Neural crest cell (in vitro differentiated cells): ENCODE results near the gene SNRNP70. TPM values are rescaled to one million over a fixed set of nuclear protein-coding genes. Genes with fewer than 3 reads are reported as not detected.

Source experiments
- DNase-seq: peaks from one replicate; pipeline ENCODE4 v3.0.0; 2021; ENCODE audit warnings: low read depth, mixed read lengths, low spot score
- H3K27ac Mint-ChIP-seq: one replicate; pipeline ENCODE4 v1.8.0; 2021; ENCODE audit warnings: mild to moderate bottlenecking, mixed read lengths; ENCODE audit not compliant: unreplicated experiment
- H3K27me3 Mint-ChIP-seq: 2 replicates; pipeline ENCODE4 v1.8.0; 2021; ENCODE audit warnings: low read depth, mild to moderate bottlenecking, mixed read lengths
- H3K36me3 Mint-ChIP-seq: 2 replicates; pipeline ENCODE4 v1.8.0; 2021; ENCODE audit warnings: low read depth, mild to moderate bottlenecking, mixed read lengths
- H3K4me1 Mint-ChIP-seq: 2 replicates; pipeline ENCODE4 v1.8.0; 2021; ENCODE audit warnings: mixed read lengths
- H3K4me3 Mint-ChIP-seq: one replicate; pipeline ENCODE4 v1.8.0; 2021; ENCODE audit warnings: mild to moderate bottlenecking, mixed read lengths
- H3K9me3 Mint-ChIP-seq: 2 replicates; pipeline ENCODE4 v1.8.0; 2021; ENCODE audit warnings: mixed read lengths
- total RNA-seq: library from RNA; stranded (reverse); gene quantifications from 2 replicates; pipeline ENCODE4 v1.2.1, GENCODE V29; 2021
- TF ChIP-seq, protein P1 (sequence below): fragments of 200-600 bp; sonication (generic); conservative IDR thresholded peaks from 2 replicates; pipeline ENCODE4 v1.5.0; 2021; ENCODE audit warnings: antibody characterized with exemption, mild to moderate bottlenecking

SNRNP70 gene
- total RNA-seq, 1 donor from 2014 or later = 303 TPM

DNA sequence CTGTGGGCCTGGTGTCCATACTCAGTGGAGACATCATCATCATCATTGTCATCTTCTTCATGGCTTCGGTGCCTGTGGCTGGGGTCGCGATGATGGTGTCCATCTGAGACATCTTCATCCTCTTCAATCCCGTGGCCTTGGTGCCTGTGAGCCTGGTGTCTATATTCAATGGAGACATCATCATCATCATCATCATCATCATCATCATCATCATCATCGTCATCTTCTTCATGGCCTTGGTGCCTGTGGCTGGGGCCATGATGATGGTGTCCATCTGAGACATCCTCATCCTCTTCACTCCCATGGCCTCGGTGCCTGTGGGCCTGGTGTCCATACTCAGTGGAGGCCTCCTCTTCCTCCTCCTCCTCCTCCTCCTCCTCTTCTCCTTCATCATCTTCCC lies 69.0 kb downstream of the SNRNP70 start:
- DNase-seq = no peak
- TF ChIP-seq, protein P1, sequence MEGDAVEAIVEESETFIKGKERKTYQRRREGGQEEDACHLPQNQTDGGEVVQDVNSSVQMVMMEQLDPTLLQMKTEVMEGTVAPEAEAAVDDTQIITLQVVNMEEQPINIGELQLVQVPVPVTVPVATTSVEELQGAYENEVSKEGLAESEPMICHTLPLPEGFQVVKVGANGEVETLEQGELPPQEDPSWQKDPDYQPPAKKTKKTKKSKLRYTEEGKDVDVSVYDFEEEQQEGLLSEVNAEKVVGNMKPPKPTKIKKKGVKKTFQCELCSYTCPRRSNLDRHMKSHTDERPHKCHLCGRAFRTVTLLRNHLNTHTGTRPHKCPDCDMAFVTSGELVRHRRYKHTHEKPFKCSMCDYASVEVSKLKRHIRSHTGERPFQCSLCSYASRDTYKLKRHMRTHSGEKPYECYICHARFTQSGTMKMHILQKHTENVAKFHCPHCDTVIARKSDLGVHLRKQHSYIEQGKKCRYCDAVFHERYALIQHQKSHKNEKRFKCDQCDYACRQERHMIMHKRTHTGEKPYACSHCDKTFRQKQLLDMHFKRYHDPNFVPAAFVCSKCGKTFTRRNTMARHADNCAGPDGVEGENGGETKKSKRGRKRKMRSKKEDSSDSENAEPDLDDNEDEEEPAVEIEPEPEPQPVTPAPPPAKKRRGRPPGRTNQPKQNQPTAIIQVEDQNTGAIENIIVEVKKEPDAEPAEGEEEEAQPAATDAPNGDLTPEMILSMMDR = no peak
- Mint-ChIP-seq H3K36me3 (no peaks in the 10 kb centered on the region), H3K27me3 (peaks cover 32% of the 10 kb centered on the region), H3K4me1 (peaks cover 36% of the 10 kb centered on the region), H3K27ac (no peak overlapping the region), H3K9me3 (peaks cover 9% of the 10 kb centered on the region), H3K4me3 (peak overlapping the region; percentile 50)

DNA sequence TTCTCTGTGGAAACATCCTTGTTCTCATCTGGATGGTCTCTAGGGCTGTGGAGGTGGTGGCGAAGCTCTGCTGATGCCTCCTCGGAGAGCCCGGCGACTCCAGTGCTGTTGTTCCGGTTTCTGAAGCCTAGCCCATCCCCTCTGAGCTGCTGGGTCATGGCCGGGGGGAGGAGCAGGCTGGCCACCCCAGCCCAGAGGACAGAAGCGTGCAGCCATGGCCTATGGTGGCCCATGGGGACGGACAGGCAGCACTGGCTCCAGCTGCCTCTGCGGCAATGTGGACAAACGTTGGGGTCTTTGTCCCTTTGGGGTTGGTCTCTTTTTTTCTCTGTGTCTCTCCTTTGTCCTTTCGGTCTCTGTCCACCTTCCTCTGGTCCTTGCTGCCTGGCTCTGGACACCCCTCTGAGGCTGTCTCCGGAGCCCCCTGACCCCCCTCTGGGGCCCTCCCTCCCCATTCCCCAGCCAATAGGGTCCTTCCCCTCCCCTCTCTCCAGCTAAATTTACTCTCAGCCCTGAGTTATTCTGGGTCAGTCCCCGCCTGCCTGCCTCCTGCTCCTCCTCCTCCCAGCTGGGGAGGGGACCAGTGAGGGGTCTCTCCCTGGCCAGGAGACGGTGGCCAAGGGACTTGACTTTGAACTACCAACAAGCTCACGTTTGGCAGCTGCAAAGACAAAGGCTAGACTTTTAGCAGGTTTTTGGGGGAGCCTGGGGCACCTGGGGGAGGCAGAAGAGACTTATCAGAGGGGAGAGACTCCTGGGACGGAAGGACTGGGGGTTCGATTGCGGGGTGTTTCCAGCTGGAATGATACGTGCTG lies 70.0 kb downstream of the SNRNP70 start, which contains the start of gene HRC:
TSS of gene HRC (minus strand) at position 392 of the 815 bp plus-strand sequence. CDS start at position 233, 159 bp downstream.
- Mint-ChIP-seq H3K27ac (no peak within 1 kb of the TSS), H3K27me3 (peaks cover 29% of the 10 kb centered on the region)
- DNase-seq = no peak

DNA sequence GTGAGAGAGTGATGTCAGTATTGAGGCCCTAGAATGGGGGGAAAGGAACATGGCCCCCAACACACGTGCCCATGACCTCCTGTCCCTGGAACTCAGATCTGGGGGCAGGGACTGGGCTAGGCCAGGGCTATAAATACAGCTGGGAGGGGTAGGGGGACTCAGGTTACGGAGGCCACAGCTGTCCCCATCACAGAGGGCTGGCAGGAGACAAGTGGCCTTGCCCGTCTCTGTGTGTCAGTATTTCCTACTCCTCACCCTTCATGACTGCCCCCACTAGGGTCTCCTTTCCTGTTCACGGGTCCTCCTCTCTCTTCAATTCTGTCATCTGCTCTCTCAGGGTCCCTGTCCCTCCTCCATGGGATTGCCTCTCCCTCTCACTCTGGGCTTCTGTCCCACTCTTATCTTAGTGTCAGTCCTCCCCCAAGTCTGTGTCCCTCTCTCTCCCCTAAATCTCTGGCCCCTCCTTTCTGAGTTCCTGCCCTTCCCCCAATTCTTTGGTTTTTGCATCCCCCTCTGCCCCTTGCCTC lies 70.6 kb downstream of the SNRNP70 start:
- DNase-seq = no peak
- Mint-ChIP-seq H3K4me3 (peak overlapping the region; percentile 75), H3K36me3 (no peaks in the 10 kb centered on the region), H3K4me1 (peaks cover 25% of the 10 kb centered on the region), H3K27me3 (peaks cover 29% of the 10 kb centered on the region), H3K27ac (no peak overlapping the region), H3K9me3 (peaks cover 9% of the 10 kb centered on the region)
- TF ChIP-seq, protein P1 = no peak

More for the DNA sequence above, 70.0 kb downstream of the SNRNP70 start, which contains the start of gene HRC:
- Mint-ChIP-seq H3K9me3 (peaks cover 9% of the 10 kb centered on the region), H3K36me3 (no peaks in the 10 kb centered on the region), H3K4me1 (peaks cover 26% of the 10 kb centered on the region), H3K4me3 (peak within 1 kb of the TSS; percentile 75)
- TF ChIP-seq, protein P1 = no peak

DNA sequence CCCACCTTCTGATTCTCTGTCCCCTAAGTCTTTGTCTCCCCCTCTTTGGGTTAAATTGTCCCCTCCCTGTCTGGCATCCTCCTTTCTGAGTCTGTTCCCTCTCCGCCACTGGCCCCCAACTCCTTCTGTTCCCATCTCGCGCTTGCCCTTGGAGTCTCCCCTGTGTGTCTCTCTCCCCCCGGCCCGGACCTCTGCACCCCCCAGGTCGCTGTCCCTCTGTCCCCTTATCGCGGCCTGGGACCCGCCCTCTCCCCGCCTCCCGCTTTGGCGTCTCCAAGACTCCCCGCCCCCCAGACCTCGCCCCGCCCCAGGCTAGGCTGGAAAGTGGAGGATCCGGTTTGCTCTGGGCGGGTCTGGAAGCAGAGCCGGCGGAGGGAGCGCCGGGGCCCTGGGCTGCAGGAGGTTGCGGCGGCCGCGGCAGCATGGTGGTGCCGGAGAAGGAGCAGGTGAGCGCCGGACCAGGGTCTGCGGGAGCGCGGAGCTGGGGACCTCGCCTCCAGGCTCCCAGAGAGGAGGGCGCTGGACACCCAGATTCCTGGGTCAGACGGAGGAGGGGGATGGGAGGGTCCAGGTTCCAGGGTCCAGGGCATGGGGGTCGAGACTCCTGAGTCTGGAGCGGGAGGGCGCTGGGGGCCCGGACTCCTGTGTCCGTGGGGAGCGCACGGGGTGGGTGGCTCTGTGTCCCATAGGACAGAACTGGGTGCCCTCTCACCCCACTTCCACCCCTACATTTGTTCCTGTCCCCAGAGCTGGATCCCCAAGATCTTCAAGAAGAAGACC lies 72.4 kb downstream of the SNRNP70 start, which contains the start of gene TRPM4:
TSS of gene TRPM4 (plus strand) at position 348 of the 780 bp plus-strand sequence. CDS start at position 423, 75 bp downstream.
- peaks cover 9% of the 10 kb centered on the region for H3K9me3 Mint-ChIP-seq
- H3K4me1 Mint-ChIP-seq = peaks cover 20% of the 10 kb centered on the region
- H3K27ac Mint-ChIP-seq = no peak within 1 kb of the TSS
- TF ChIP-seq, protein P1 = no peak
- H3K36me3 Mint-ChIP-seq = no peaks in the 10 kb centered on the region
- peak; percentile 81 for DNase-seq
- peaks cover 23% of the 10 kb centered on the region for H3K27me3 Mint-ChIP-seq
- peak within 1 kb of the TSS; percentile 73 for H3K4me3 Mint-ChIP-seq

Other genes starting within 250 kb of the SNRNP70 start
- 4.2 and 6.6 TPM in 2 replicates for gene HSD17B14, start 249.0 kb upstream of the SNRNP70 start, total RNA-seq
- gene PLEKHA4, start 216.8 kb upstream of the SNRNP70 start, total RNA-seq = 38.1 and 41.8 TPM in 2 replicates
- gene PPP1R15A, start 213.0 kb upstream of the SNRNP70 start, total RNA-seq = 27.5 and 27.8 TPM in 2 replicates
- gene TULP2, start 186.7 kb upstream of the SNRNP70 start, total RNA-seq = not detected in 2 replicates
- gene NUCB1, start 185.1 kb upstream of the SNRNP70 start, total RNA-seq = 102 and 108 TPM in 2 replicates
- 0.47 and 0.82 TPM in 2 replicates for gene DHDH, start 151.8 kb upstream of the SNRNP70 start, total RNA-seq
- 150 and 171 TPM in 2 replicates for gene BAX, start 130.6 kb upstream of the SNRNP70 start, total RNA-seq
- gene FTL, start 120.1 kb upstream of the SNRNP70 start, total RNA-seq = 908 and 1,003 TPM in 2 replicates
- 53.2 and 56.2 TPM in 2 replicates for gene GYS1, start 92.1 kb upstream of the SNRNP70 start, total RNA-seq
- gene RUVBL2, start 91.6 kb upstream of the SNRNP70 start, total RNA-seq = 118 and 125 TPM in 2 replicates
- gene LHB, start 68.4 kb upstream of the SNRNP70 start, total RNA-seq = not detected in 2 replicates
- gene CGB3, start 61.1 kb upstream of the SNRNP70 start, total RNA-seq = not detected in 2 replicates
- gene CGB2, start 53.6 kb upstream of the SNRNP70 start, total RNA-seq = not detected in 2 replicates
- gene CGB1, start 48.6 kb upstream of the SNRNP70 start, total RNA-seq = not detected in 2 replicates
- gene CGB5, start 41.6 kb upstream of the SNRNP70 start, total RNA-seq = not detected in 2 replicates
- not detected in 2 replicates for gene CGB8, start 36.3 kb upstream of the SNRNP70 start, total RNA-seq
- not detected in 2 replicates for gene CGB7, start 27.7 kb upstream of the SNRNP70 start, total RNA-seq
- not detected in 2 replicates for gene NTF4, start 20.6 kb upstream of the SNRNP70 start, total RNA-seq
- gene KCNA7, start 12.8 kb upstream of the SNRNP70 start, total RNA-seq = not detected in 2 replicates
- gene LIN7B, start 28.9 kb downstream of the SNRNP70 start, total RNA-seq = 5.4 and 7.5 TPM in 2 replicates
- gene C19orf73, start 33.7 kb downstream of the SNRNP70 start, total RNA-seq = 1.0 and 1.3 TPM in 2 replicates
- 21.7 and 22.7 TPM in 2 replicates for gene PPFIA3, start 34.1 kb downstream of the SNRNP70 start, total RNA-seq
- 0.84 and 1.6 TPM in 2 replicates for gene HRC, start 69.9 kb downstream of the SNRNP70 start, total RNA-seq
- 8.1 and 9.6 TPM in 2 replicates for gene TRPM4, start 72.3 kb downstream of the SNRNP70 start, total RNA-seq
- 7.4 and 9.4 TPM in 2 replicates for gene SLC6A16, start 239.7 kb downstream of the SNRNP70 start, total RNA-seq
- gene CD37, start 250.0 kb downstream of the SNRNP70 start, total RNA-seq = not detected in 2 replicates